Panc1 (cell line): ENCODE data around the gene LITAF.

ENCODE experiments used
- CTCF ChIP-seq: fragments of 450-650 bp; IDR thresholded peaks from 2 replicates; pipeline ENCODE4 v1.5.1; 2017; ENCODE audit warnings: mild to moderate bottlenecking
- TF ChIP-seq, protein P1 (sequence below), 2 experiments: IDR thresholded peaks; 2 replicates each; pipeline ENCODE4 v1.6.1; 2011 to 2012; ENCODE audit warnings: low read depth in 2 of 2, control low read depth in 1 of 2, low read length in 1 of 2, mild to moderate bottlenecking in 1 of 2, moderate library complexity in 1 of 2; ENCODE audit not compliant: insufficient read depth in 1 of 2

DNA sequence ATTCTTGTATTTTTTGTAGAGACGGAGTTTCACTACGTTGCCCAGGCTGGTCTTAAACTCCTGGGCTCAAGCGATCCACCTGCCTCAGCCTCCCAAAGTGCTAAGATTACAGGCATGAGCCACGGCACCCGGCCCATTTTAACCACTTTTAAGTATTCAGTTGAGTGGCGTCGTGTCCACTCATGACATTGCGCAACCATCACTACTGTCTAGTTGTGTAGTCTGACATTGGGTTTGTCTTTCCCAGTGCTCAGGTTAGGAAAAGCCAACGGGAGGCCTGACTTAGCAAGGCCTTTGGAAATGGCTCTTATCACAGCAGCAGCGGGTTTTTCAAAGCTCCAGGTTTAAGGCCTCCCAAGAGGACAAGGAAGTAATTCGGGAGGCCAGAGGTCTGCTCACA lies 58.7 kb downstream of the LITAF start:
- TF ChIP-seq CTCF = no peak
- TF ChIP-seq, protein P1, sequence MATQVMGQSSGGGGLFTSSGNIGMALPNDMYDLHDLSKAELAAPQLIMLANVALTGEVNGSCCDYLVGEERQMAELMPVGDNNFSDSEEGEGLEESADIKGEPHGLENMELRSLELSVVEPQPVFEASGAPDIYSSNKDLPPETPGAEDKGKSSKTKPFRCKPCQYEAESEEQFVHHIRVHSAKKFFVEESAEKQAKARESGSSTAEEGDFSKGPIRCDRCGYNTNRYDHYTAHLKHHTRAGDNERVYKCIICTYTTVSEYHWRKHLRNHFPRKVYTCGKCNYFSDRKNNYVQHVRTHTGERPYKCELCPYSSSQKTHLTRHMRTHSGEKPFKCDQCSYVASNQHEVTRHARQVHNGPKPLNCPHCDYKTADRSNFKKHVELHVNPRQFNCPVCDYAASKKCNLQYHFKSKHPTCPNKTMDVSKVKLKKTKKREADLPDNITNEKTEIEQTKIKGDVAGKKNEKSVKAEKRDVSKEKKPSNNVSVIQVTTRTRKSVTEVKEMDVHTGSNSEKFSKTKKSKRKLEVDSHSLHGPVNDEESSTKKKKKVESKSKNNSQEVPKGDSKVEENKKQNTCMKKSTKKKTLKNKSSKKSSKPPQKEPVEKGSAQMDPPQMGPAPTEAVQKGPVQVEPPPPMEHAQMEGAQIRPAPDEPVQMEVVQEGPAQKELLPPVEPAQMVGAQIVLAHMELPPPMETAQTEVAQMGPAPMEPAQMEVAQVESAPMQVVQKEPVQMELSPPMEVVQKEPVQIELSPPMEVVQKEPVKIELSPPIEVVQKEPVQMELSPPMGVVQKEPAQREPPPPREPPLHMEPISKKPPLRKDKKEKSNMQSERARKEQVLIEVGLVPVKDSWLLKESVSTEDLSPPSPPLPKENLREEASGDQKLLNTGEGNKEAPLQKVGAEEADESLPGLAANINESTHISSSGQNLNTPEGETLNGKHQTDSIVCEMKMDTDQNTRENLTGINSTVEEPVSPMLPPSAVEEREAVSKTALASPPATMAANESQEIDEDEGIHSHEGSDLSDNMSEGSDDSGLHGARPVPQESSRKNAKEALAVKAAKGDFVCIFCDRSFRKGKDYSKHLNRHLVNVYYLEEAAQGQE (IDR thresholded peaks at IDR 0.05; ENCODE audit: insufficient read depth in 1 of 2, low read depth in 2 of 2, low read length in 1 of 2) = no peak
